GM12865 (cell line): ENCODE data around the gene PACSIN3.

Experiments used
- DNase-seq: peaks from one replicate; pipeline ENCODE4 v3.0.0; 2010; ENCODE audit warnings: low read depth
- H3K4me3 ChIP-seq: 2 replicates; pipeline ENCODE4 v1.5.1; 2011; ENCODE audit warnings: mild to moderate bottlenecking, low read depth, low read length, control low read depth
- CTCF ChIP-seq: IDR thresholded peaks from 2 replicates; pipeline ENCODE4 v1.5.1; 2011; ENCODE audit warnings: low read length, control low read depth, low read depth, inconsistent platforms; ENCODE audit not compliant: insufficient read depth; ENCODE audit errors: missing control alignments

The PACSIN3 gene

GRCh38 chr11:47160753-47161133 lies 25.5 kb downstream of the PACSIN3 start:
- no peak for DNase-seq
- H3K4me3 ChIP-seq: no peak overlapping the region
- no peak for TF ChIP-seq CTCF

- H3K4me3 ChIP-seq: no peak overlapping the region
- DNase-seq: no peak
- no peak for TF ChIP-seq CTCF
Measured at GRCh38 chr11:47158242-47158641, 28.0 kb downstream of the PACSIN3 start.

GRCh38 chr11:47157805-47158204 lies 28.4 kb downstream of the PACSIN3 start:
- no peak for TF ChIP-seq CTCF
- no peak overlapping the region for H3K4me3 ChIP-seq
- DNase-seq: no peak

- no peak for DNase-seq
- TF ChIP-seq CTCF: no peak
Measured at GRCh38 chr11:47156951-47157350, 29.3 kb downstream of the PACSIN3 start.

GRCh38 chr11:47156333-47156732 lies 29.9 kb downstream of the PACSIN3 start:
- DNase-seq: no peak
- no peak overlapping the region for H3K4me3 ChIP-seq
- TF ChIP-seq CTCF: no peak

More at GRCh38 chr11:47156951-47157350, 29.3 kb downstream of the PACSIN3 start:
- H3K4me3 ChIP-seq: no peak overlapping the region

- no peak overlapping the region for H3K4me3 ChIP-seq
- no peak for DNase-seq
- no peak for TF ChIP-seq CTCF
Measured at GRCh38 chr11:47155879-47156278, 30.4 kb downstream of the PACSIN3 start.
